GM23248 (cell line): ENCODE results near the gene KLHDC3. TPM values are rescaled to one million over a fixed set of nuclear protein-coding genes. Genes with fewer than 3 reads are reported as not detected.
"Not testable (repeated sequence)": the region's sequence is repeated elsewhere in the genome, so short reads cannot be mapped to it uniquely, and the experiment has no call there.

Experiments
- DNase-seq: peaks from one replicate; pipeline ENCODE4 v3.0.0-alpha.2; 2015
- H2AFZ ChIP-seq: fragments of 200-600 bp; sonication (generic); 2 replicates; pipeline ENCODE4 v1.6.1; 2016; ENCODE audit warnings: antibody characterized with exemption
- H3F3A ChIP-seq: fragments of 200-600 bp; sonication (generic); 2 replicates; pipeline ENCODE4 v1.6.1; 2016; ENCODE audit warnings: mild to moderate bottlenecking, antibody characterized with exemption, mixed run types; ENCODE audit not compliant: insufficient read depth
- H3K27ac ChIP-seq: fragments of 200-600 bp; sonication (generic); 2 replicates; pipeline ENCODE4 v1.5.1; 2016; ENCODE audit warnings: mild to moderate bottlenecking
- H3K27me3 ChIP-seq: fragments of 200-600 bp; sonication (generic); replicated peaks from 2 replicates; pipeline ENCODE4 v1.6.1; 2016; ENCODE audit warnings: mild to moderate bottlenecking; ENCODE audit not compliant: insufficient read depth
- H3K36me3 ChIP-seq: fragments of 200-600 bp; sonication (generic); 2 replicates; pipeline ENCODE4 v1.6.1; 2016; ENCODE audit warnings: low read depth, mild to moderate bottlenecking
- H3K4me1 ChIP-seq: fragments of 200-600 bp; sonication (generic); 2 replicates; pipeline ENCODE4 v1.6.1; 2016; ENCODE audit warnings: mild to moderate bottlenecking; ENCODE audit not compliant: insufficient read depth
- H3K4me2 ChIP-seq: fragments of 200-600 bp; sonication (generic); one replicate; pipeline ENCODE4 v1.6.1; 2016; ENCODE audit warnings: mild to moderate bottlenecking; ENCODE audit not compliant: unreplicated experiment
- H3K4me3 ChIP-seq: fragments of 200-600 bp; sonication (generic); 2 replicates; pipeline ENCODE4 v1.5.1; 2016; ENCODE audit warnings: mild to moderate bottlenecking
- H3K79me2 ChIP-seq: fragments of 200-600 bp; sonication (generic); 2 replicates; pipeline ENCODE4 v1.6.1; 2016; ENCODE audit warnings: mild to moderate bottlenecking; ENCODE audit not compliant: insufficient read depth
- H3K9ac ChIP-seq: fragments of 200-600 bp; sonication (generic); 2 replicates; pipeline ENCODE4 v1.6.1; 2016; ENCODE audit warnings: mild to moderate bottlenecking
- H3K9me2 ChIP-seq: fragments of 200-600 bp; sonication (generic); 2 replicates; pipeline ENCODE4 v1.6.1; 2016; ENCODE audit warnings: mixed run types, mild to moderate bottlenecking, moderate library complexity; ENCODE audit not compliant: insufficient read depth
- H3K9me3 ChIP-seq: fragments of 200-600 bp; sonication (generic); one replicate; pipeline ENCODE4 v1.6.1; 2017; ENCODE audit warnings: low read depth
- H4K20me1 ChIP-seq: fragments of 200-600 bp; sonication (generic); 2 replicates; pipeline ENCODE4 v1.6.0; 2016; ENCODE audit not compliant: insufficient read depth
- EZH2 ChIP-seq: fragments of 200-600 bp; sonication (generic); IDR thresholded peaks from 2 replicates; pipeline ENCODE4 v1.6.1; 2018; ENCODE audit warnings: antibody characterized with exemption, mild to moderate bottlenecking; ENCODE audit not compliant: insufficient read depth, poor library complexity, severe bottlenecking
- EZH2phosphoT487 ChIP-seq: fragments of 200-600 bp; sonication (generic); IDR thresholded peaks from 2 replicates; pipeline ENCODE4 v1.6.1; 2018; ENCODE audit warnings: antibody characterized with exemption, moderate library complexity, mild to moderate bottlenecking, low read depth; ENCODE audit not compliant: insufficient read depth
- whole genome bisulfite sequencing, 2 experiments: methylation state at CpG; one replicate each; pipeline ENCODE4 v1.1.6; 2015 to 2017; ENCODE audit warnings: low lambda C conversion rate in 2 of 2, low coverage in 1 of 2; ENCODE audit errors: missing lambda C conversion rate in 2 of 2; 5-methylcytosine and 5-hydroxymethylcytosine counted together
- in situ Hi-C: fragments of 300-500 bp; cut with MboI; formaldehyde crosslinking; loops from 2 replicates; pipeline ENCODE4 v1.15.0; 2020
- polyA plus RNA-seq: library from polyadenylated mRNA; unstranded; fragments of >200 nt; fragmentation: Nextera tagmentation; extraction: Ambion mirVana; gene quantifications from 2 replicates; pipeline ENCODE4 v1.2.1, GENCODE V29; 2016
- total RNA-seq: library from RNA; depleted of rRNA; stranded (reverse); fragments of >200 nt; shearing (Covaris generic); gene quantifications from 2 replicates; pipeline ENCODE4 v1.2.3, GENCODE V29; 2014

Gene KLHDC3
- total and polyA plus RNA-seq, 2 experiments from 2014 or later, result 94.3 to 129 TPM

- Histone ChIP-seq H3K4me3 (no peak overlapping the region), H3K4me2 (no peak overlapping the region), H3K4me1 (no peaks in the 10 kb centered on the region), H2AFZ (no peak overlapping the region), H3K27me3 (no peaks in the 10 kb centered on the region), H3K36me3 (peaks cover 9% of the 10 kb centered on the region; the same call in 1 of the 2 replicates), H3K9ac (no peak overlapping the region), H3K9me3 (no peaks in the 10 kb centered on the region), H3K9me2 (no peaks in the 10 kb centered on the region), H3K79me2 (no peaks in the 10 kb centered on the region), H3K27ac (no peak overlapping the region), H3F3A (peaks cover under 1% of the 10 kb centered on the region; the same call in 1 of the 2 replicates), H4K20me1 (no peaks in the 10 kb centered on the region)
- no peak for DNase-seq
- 91 to 93% methylated on average over 18 of the region's 18 CpGs for WGBS, 2 experiments
- in situ Hi-C loops, result no loop called here
- TF ChIP-seq EZH2phosphoT487 (no peak), EZH2 (no peak)
Observed at GRCh38 chr6:43040542-43041257, 26.7 kb downstream of the KLHDC3 start.

GRCh38 chr6:43041475-43041874, 27.4 kb downstream of the KLHDC3 start:
- H3K4me3 ChIP-seq, H3K9me3 ChIP-seq, H3K9me2 ChIP-seq, in situ Hi-C loops, H3F3A ChIP-seq, H3K79me2 ChIP-seq, H3K27me3 ChIP-seq, H4K20me1 ChIP-seq, H3K9ac ChIP-seq, H3K36me3 ChIP-seq, H3K4me1 ChIP-seq, H2AFZ ChIP-seq, DNase-seq, H3K27ac ChIP-seq, H3K4me2 ChIP-seq: not testable (repeated sequence)
- 82 to 88% methylated on average over 8 of the region's 8 CpGs for WGBS, 2 experiments

GRCh38 chr6:43043310-43043709, 29.3 kb downstream of the KLHDC3 start:
- H3K36me3 ChIP-seq, result peaks cover 18% of the 10 kb centered on the region; the same call in 1 of the 2 replicates
- DNase-seq, result no peak
- 89 to 95% methylated on average over 9 of the region's 9 CpGs for WGBS, 2 experiments

GRCh38 chr6:43045371-43045930, 31.4 kb downstream of the KLHDC3 start:
- peaks cover 26% of the 10 kb centered on the region; the same call in 1 of the 2 replicates for H3K36me3 ChIP-seq
- no peak for DNase-seq
- no peaks in the 10 kb centered on the region for H3K27me3 ChIP-seq
- H3K4me2 ChIP-seq, result no peak overlapping the region
- no peak overlapping the region for H3K9ac ChIP-seq
- TF ChIP-seq EZH2, result no peak
- no peak for TF ChIP-seq EZH2phosphoT487
- H3K9me2 ChIP-seq, result no peaks in the 10 kb centered on the region
- H3K4me1 ChIP-seq, result peaks cover under 1% of the 10 kb centered on the region; the same call in 1 of the 2 replicates
- no peaks in the 10 kb centered on the region for H3K9me3 ChIP-seq
- H3K79me2 ChIP-seq, result peaks cover 5% of the 10 kb centered on the region
- in situ Hi-C loops, result no loop called here
- H2AFZ ChIP-seq, result no peak overlapping the region
- no peak overlapping the region for H3K27ac ChIP-seq
- no peak overlapping the region for H3K4me3 ChIP-seq
- no peaks in the 10 kb centered on the region for H4K20me1 ChIP-seq
- H3F3A ChIP-seq, result no peaks in the 10 kb centered on the region
- 87 to 92% methylated on average over 11 of the region's 11 CpGs for WGBS, 2 experiments

More at GRCh38 chr6:43043310-43043709, 29.3 kb downstream of the KLHDC3 start:
- no peak overlapping the region for H3K4me3 ChIP-seq
- no peak overlapping the region for H3K27ac ChIP-seq
- no peaks in the 10 kb centered on the region for H3K9me3 ChIP-seq
- no peaks in the 10 kb centered on the region for H4K20me1 ChIP-seq
- H2AFZ ChIP-seq, result no peak overlapping the region
- no peak for TF ChIP-seq EZH2
- no peak for TF ChIP-seq EZH2phosphoT487
- H3K9me2 ChIP-seq, result no peaks in the 10 kb centered on the region
- no peaks in the 10 kb centered on the region for H3F3A ChIP-seq
- no peaks in the 10 kb centered on the region for H3K27me3 ChIP-seq
- H3K79me2 ChIP-seq, result no peaks in the 10 kb centered on the region
- in situ Hi-C loops, result no loop called here
- H3K4me1 ChIP-seq, result no peaks in the 10 kb centered on the region
- H3K9ac ChIP-seq, result no peak overlapping the region
- no peak overlapping the region for H3K4me2 ChIP-seq
